Esophagus squamous epithelium (tissue), 4 donors: ENCODE data around the gene MTNR1A.

Experiments
- CTCF ChIP-seq, 6 experiments: fragments of 450-650 bp in 4 of 6; fragments of 200-600 bp in 2 of 6; sonication (generic) in 2 of 6; IDR thresholded peaks; one replicate each; pipeline ENCODE4 v1.5.1; 2016 to 2019; ENCODE audit warnings: antibody characterized with exemption in 6 of 6, mild to moderate bottlenecking in 4 of 6, moderate library complexity in 4 of 6
- POLR2A ChIP-seq, 4 donors: fragments of 450-650 bp; IDR thresholded peaks; one replicate each; pipeline ENCODE4 v1.6.1; 2017; ENCODE audit warnings: antibody characterized with exemption in 4 of 4, mild to moderate bottlenecking in 4 of 4, moderate library complexity in 3 of 4

- no peak for TF ChIP-seq CTCF (IDR thresholded peaks at IDR 0.05)
- no peak for TF ChIP-seq POLR2A (IDR thresholded peaks at IDR 0.05)
Observed at GRCh38 chr4:186554539-186554913, 841 bp downstream of the MTNR1A start.
